ENCODE measurements around the gene GRB2. TPM values are rescaled to one million over a fixed set of nuclear protein-coding genes. Genes with fewer than 3 reads are reported as not detected.

GRB2 gene
- total RNA-seq, 1 donor, result 98.0 TPM

- TF ChIP-seq, protein P1, sequence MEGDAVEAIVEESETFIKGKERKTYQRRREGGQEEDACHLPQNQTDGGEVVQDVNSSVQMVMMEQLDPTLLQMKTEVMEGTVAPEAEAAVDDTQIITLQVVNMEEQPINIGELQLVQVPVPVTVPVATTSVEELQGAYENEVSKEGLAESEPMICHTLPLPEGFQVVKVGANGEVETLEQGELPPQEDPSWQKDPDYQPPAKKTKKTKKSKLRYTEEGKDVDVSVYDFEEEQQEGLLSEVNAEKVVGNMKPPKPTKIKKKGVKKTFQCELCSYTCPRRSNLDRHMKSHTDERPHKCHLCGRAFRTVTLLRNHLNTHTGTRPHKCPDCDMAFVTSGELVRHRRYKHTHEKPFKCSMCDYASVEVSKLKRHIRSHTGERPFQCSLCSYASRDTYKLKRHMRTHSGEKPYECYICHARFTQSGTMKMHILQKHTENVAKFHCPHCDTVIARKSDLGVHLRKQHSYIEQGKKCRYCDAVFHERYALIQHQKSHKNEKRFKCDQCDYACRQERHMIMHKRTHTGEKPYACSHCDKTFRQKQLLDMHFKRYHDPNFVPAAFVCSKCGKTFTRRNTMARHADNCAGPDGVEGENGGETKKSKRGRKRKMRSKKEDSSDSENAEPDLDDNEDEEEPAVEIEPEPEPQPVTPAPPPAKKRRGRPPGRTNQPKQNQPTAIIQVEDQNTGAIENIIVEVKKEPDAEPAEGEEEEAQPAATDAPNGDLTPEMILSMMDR (IDR thresholded peaks at IDR 0.05; ENCODE audit: insufficient read depth, low read depth, low read length), result no peak
These were observed 80.1 kb downstream of the GRB2 start for GRCh38 chr17:75325348-75325747.

DNA sequence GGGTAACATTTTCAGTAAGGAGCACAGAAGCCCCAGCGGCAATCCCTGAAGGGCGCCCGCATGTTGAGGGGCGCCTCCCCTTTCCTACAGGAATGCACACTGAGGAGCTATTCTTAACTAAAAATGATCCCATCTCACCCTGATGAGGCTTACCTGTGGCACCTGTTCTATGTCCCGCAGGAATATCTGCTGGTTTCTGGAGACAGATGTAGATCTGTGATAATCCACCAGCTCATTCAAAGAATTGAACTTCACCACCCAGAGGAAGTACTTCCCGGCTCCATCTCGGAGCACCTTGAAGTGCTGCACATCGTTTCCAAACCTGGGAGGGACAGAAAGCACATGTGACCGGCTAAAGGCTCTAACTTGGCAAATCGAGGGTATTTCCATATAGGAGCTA is 84.0 kb downstream of the GRB2 start:
- TF ChIP-seq, protein P1 (IDR thresholded peaks at IDR 0.05; ENCODE audit: insufficient read depth, low read depth, low read length), result no peak
- DNase-seq (ENCODE audit: low read depth), result no peak
- H3K4me3 ChIP-seq (ENCODE audit: low read depth, low read length), result no peak overlapping the region

More at GRCh38 chr17:75325348-75325747, 80.1 kb downstream of the GRB2 start:
- DNase-seq (ENCODE audit: low read depth), result no peak
- H3K4me3 ChIP-seq (ENCODE audit: low read depth, low read length), result no peak overlapping the region

DNA sequence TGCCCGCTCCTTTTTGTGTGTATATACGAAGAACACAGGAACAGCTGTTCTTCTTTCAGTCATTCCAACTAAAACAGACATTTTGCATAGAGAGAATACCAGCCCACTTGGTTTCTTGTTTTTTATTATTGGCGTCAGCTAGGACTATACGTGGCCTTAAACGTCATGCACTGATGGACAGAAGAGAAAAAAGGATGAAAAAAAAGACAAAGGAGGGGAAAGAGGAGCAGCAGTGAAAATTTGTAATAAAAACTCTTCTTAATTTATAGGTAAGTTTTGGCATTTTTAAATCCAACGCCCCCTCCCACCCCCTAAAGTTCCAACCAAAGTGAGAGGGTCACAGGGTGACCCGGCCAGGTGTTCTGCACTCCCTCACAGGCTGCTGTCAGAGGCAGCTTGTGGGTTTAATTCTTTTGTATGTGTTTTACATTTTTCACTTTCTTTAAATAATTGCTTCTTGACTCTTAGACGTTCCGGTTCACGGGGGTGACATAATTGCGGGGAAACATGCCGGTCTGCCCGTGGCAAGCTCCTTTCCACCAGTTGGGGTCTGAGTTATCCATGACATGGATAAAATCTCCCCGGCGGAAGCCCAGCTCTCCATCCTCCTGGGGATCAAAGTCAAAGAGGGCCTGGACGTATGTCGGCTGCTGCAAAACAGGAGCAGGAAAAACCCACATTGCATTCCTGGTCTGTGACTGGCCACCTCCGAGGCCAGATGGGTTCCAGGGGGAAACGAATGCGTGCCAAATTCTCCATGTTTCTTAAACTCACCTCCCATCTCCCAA is 85.4 kb downstream of the GRB2 start:
- DNase-seq (ENCODE audit: low read depth), result peak; percentile 72
- TF ChIP-seq, protein P1 (IDR thresholded peaks at IDR 0.05; ENCODE audit: insufficient read depth, low read depth, low read length), result no peak
- H3K4me3 ChIP-seq (ENCODE audit: low read depth, low read length), result no peak overlapping the region

DNA sequence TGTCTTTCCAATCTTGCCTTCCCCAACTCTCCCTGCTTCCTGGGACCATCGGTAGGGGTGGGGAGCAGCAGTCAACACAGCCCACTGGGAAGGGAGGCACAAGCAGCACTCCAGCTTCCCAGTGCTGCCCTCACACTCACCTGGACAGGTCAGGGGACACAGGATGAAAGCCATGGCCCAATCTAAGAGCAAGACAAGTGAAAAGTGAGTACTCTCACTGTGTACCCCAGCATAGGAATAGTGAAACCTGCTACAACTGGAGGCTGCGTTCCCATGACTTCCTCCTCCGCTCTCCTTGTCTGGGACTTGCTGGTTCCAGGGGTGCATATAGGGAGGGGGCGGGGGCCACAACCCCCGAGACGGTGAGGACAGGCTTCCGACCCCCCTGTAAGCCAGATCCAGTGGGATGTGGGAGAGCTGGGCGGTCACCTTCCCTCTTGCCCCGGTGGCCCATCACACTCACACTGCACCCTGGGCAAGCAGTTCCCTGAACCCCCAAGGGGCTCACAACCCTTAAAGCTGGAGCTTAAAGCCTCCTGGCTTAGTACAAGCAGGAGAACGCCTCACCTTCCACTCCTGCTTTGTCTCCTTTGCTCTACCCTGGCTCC is 86.8 kb downstream of the GRB2 start:
- TF ChIP-seq, protein P1 (IDR thresholded peaks at IDR 0.05; ENCODE audit: insufficient read depth, low read depth, low read length), result no peak
- DNase-seq (ENCODE audit: low read depth), result no peak
- H3K4me3 ChIP-seq (ENCODE audit: low read depth, low read length), result no peak overlapping the region

DNA sequence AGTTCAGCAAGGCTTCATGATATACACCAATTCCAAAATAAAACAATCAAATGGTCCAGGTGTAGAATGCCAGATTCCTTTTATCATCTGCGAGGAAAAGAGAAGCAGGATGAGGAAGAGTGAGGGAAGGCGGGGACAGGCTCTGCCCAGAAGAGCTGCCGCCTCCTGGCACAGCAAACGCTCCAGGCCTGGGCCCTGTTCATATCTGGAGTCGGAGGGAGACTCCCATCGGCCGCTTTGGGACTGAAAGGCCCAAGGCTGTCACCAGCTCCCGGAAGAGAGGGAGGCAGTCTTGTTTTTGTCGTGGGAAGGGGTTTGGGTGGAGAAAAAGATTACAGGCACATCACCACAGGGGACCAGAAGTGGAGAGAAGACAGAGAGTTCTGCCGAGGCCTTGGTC is 87.3 kb downstream of the GRB2 start:
- TF ChIP-seq, protein P1 (IDR thresholded peaks at IDR 0.05; ENCODE audit: insufficient read depth, low read depth, low read length), result no peak
- H3K4me3 ChIP-seq (ENCODE audit: low read depth, low read length), result no peak overlapping the region
- no peak for DNase-seq (ENCODE audit: low read depth)

DNA sequence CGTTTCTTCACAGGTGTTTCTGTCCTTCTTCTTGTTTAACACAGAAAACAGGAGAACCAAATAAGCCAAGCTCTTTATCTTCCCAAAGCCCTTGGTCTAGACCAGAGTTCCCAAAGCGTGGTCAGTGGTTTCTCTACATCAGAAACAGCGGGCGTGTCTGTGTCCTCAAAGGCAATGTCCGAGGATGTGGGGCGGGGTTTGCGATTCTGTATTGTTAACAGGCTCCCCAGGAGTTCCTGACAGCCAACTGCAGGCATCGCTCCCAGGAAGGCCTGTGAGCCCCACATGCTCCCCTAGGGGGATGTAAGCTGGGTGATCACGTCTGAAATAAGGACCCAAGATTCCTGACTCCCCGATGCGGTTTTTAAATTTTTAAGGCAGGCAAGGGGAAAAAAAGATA is 87.8 kb downstream of the GRB2 start:
- TF ChIP-seq, protein P1 (IDR thresholded peaks at IDR 0.05; ENCODE audit: insufficient read depth, low read depth, low read length), result no peak
- DNase-seq (ENCODE audit: low read depth), result no peak
- no peak overlapping the region for H3K4me3 ChIP-seq (ENCODE audit: low read depth, low read length)
